ENCODE measurements around the gene SHLD1.
"Not testable (repeated sequence)": the region's sequence is repeated elsewhere in the genome, so short reads cannot be mapped to it uniquely, and the experiment has no call there.

SHLD1 gene

DNA sequence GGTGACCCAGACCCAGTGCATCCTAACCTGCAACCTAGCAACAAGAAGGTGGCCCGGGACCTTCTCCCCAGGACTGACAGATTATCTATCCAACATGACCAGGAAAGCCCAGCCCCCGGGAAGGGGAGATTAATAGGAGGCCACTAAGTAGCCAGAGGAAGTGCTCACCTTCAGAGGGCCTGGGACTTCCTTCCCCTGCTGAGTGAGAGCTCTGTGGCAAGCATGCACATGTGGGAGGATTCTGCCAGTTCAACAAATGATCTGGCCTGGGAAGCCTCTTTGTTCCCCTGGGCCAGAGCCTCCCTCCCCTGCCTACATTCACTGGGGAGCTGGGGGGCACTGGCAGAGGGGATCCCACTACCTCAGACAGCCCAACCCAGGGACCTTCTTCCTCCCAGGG lies 39.6 kb downstream of the SHLD1 start:
- TF ChIP-seq, protein P1, sequence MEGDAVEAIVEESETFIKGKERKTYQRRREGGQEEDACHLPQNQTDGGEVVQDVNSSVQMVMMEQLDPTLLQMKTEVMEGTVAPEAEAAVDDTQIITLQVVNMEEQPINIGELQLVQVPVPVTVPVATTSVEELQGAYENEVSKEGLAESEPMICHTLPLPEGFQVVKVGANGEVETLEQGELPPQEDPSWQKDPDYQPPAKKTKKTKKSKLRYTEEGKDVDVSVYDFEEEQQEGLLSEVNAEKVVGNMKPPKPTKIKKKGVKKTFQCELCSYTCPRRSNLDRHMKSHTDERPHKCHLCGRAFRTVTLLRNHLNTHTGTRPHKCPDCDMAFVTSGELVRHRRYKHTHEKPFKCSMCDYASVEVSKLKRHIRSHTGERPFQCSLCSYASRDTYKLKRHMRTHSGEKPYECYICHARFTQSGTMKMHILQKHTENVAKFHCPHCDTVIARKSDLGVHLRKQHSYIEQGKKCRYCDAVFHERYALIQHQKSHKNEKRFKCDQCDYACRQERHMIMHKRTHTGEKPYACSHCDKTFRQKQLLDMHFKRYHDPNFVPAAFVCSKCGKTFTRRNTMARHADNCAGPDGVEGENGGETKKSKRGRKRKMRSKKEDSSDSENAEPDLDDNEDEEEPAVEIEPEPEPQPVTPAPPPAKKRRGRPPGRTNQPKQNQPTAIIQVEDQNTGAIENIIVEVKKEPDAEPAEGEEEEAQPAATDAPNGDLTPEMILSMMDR (conservative IDR thresholded peaks at IDR 0.05; ENCODE audit: low read depth, low read length) = no peak
- H3K4me3 ChIP-seq (ENCODE audit: low read depth, low read length) = no peak overlapping the region
- no peak for DNase-seq (ENCODE audit: low read depth)

DNA sequence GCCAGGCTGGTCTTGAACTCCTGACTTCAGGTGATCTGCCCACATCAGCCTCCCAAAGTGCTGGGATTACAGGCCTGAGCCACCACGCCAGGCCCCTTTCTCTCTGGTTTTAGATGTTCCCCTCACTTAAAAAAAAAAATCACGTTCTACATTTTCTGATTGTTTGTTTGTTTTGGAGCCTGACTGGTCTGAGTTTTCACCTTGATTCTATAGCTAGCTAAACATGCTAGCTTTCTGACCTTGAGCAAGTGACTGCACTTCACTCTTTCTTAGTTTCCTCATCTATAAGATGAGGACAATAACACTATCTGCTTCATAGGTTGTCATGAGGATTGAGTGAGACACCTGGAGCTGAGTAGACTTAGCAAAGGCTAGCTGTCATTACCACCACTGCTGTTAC lies 43.7 kb downstream of the SHLD1 start:
- TF ChIP-seq, protein P1 (conservative IDR thresholded peaks at IDR 0.05; ENCODE audit: low read depth, low read length) = no peak
- no peak for DNase-seq (ENCODE audit: low read depth)
- no peak overlapping the region for H3K4me3 ChIP-seq (ENCODE audit: low read depth, low read length)

DNA sequence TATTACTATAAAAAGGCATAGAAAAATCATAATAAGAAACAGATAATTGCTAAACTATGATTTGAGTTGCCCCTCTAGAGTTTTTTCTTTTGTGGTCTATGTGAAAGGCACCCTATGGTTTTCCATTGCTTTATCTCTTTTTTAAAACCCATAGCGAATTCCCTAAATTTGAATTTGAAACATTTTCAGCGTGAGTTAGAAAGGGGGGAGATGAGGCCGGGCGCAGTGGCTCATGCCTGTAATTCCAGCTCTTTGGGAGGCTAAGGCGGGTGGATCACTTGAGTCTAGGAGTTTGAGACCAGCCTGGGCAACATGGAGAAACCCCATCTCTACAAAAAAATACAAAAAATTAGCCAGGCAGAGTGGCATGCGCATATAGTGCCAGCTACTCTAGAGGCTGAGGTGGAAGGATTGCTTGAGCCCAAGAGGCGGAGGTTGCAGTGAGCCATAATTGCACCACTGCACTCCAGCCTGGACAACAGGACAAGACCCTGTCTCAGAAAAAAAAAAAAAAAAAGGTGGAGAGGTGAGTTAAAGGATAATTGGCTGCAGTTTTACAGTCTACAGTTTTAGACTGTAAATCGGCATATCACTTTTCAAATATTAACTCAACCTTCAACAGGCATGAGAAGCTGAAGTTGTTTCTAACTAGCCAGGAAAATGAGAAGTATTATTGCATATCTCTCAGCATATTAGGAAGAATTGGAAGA lies 46.3 kb downstream of the SHLD1 start:
- TF ChIP-seq, protein P1 (conservative IDR thresholded peaks at IDR 0.05; ENCODE audit: low read depth, low read length) = no peak
- H3K4me3 ChIP-seq (ENCODE audit: low read depth, low read length) = no peak overlapping the region
- no peak for DNase-seq (ENCODE audit: low read depth)

DNA sequence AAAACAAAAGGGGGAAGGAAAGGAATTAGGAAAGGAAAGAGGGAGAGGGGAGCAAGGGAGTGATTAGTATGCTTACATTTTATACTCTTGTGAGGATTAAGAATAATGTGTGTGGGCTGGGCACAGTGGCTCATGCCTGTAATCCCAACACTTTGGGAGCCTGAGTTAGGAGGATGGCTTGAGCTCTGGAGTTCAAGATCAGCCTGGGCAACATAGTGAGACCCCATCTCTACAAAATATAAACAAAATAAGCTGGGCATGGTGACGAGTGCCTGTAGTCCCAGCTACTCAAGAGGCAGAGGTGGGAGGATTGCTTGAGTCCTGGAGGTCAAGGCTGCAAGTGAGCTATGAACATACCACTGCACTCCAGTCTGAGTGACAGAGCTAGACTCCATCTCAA lies 47.0 kb downstream of the SHLD1 start:
- TF ChIP-seq, protein P1 (conservative IDR thresholded peaks at IDR 0.05; ENCODE audit: low read depth, low read length) = no peak
- DNase-seq (ENCODE audit: low read depth) = no peak
- no peak overlapping the region for H3K4me3 ChIP-seq (ENCODE audit: low read depth, low read length)

DNA sequence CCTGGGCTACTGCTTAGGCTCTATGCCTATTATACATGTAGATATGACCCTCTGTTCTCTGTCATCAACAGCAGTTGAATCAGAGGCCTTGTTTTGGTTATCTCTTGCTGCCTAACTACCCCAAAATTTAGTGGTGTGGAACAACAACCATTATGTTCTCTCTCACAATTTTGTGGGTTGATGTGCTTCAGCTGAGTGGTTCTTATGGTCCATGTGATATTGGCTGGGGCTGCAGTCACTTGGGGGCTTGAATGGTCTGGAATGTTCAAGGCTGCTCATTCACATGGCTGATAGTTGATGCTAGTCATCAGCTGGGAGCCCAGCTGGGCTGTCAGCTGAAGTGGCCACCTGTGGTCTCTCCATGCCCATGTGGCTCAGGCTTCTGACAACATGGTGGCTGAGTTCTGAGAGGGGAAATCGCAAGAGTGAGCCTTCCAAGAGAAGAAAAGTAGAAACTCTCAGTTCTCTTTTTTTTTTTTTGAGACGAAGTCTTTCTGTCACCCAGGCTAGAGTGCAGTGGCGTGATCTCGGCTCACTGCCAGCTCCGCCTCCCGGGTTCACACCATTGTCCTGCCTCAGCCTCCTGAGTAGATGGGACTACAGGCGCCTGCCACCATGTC lies 47.8 kb downstream of the SHLD1 start:
- no peak overlapping the region for H3K4me3 ChIP-seq (ENCODE audit: low read depth, low read length)
- TF ChIP-seq, protein P1 (conservative IDR thresholded peaks at IDR 0.05; ENCODE audit: low read depth, low read length) = no peak
- no peak for DNase-seq (ENCODE audit: low read depth)

DNA sequence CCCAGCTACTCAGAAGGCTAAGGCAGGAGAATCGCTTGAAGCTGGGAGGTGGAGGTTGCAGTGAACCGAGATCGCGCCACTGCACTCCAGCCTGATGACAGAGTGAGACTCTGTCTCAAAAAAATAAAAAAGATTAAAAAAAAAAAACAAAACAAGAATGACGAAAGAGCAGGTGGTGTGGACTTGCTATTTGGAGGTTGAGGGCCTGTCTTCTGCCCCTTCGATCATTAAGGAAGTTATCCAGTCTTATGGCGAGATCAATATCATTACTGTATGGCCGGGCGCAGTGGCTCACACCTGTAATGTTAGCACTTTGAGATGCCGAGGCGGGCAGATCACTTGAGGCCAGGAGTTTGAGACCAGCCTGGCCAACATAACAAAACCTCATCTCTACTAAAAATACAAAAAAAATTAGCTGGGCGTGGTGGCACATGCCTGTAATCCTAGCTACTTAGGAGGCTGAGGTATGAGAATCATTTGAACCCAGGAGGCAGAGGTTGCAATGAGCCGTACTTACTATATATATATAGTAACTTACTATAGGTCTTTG lies 53.6 kb downstream of the SHLD1 start:
- not testable (repeated sequence) for H3K4me3 ChIP-seq (ENCODE audit: low read depth, low read length); DNase-seq (ENCODE audit: low read depth)

DNA sequence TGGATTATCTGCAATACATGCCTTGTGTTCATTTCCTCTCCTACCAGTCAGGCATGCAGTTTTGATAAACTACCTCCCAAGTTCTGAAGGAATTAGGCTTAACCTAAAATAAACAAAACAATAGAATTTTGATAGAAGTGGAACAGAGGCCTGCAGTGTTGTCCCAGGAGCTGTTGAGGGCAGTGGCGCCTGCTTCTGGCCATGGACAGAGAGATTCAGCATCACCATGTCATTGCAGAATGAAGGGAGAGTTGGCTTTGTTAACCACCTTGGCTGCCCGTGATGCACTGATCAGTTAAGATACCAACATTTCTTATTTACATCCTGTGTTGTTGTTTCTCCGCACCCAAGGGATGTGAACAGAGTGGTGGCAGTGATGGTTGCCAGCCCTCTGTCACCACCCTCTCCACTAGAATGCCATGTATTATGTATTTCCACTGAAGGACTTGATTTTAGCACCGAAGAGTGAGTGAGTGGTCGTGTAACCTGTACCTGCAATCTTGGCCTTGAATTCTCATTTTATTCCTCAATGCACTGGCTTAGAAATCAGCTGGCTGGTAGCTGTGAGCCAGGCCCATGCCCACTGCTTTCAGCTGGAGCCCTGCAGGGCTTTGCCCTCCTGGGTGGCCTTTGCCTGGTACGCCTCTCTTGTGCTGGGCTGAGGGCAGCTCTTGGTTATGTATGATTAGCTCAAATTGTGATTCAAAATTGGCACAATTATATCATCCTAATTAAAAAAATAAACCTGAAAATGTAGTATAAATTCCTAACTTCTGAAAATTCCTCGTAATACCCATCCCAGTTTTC lies 56.5 kb downstream of the SHLD1 start:
- TF ChIP-seq, protein P1 (conservative IDR thresholded peaks at IDR 0.05; ENCODE audit: low read depth, low read length) = peak; percentile 45
- DNase-seq (ENCODE audit: low read depth) = no peak
- H3K4me3 ChIP-seq (ENCODE audit: low read depth, low read length) = no peak overlapping the region

Data from choroid plexus epithelial cell (primary cell).